Gastroesophageal sphincter (tissue), 3 donors: ENCODE measurements around the gene MBOAT2.

Experiments
- CTCF ChIP-seq, 4 experiments: fragments of 200-600 bp in 2 of 4; fragments of 450-650 bp in 2 of 4; sonication (generic) in 1 of 4; IDR thresholded peaks; one replicate each; pipeline ENCODE4 v1.5.1; 2017 to 2019; ENCODE audit warnings: antibody characterized with exemption in 4 of 4, mild to moderate bottlenecking in 2 of 4, moderate library complexity in 2 of 4
- EP300 ChIP-seq: sonication (generic); formaldehyde crosslinking; IDR thresholded peaks from one replicate; pipeline ENCODE4 v1.6.1; 2017; ENCODE audit warnings: antibody characterized with exemption, mild to moderate bottlenecking
- POLR2A ChIP-seq, 2 donors: fragments of 450-650 bp; IDR thresholded peaks; one replicate each; pipeline ENCODE4 v1.6.1; 2017; ENCODE audit warnings: antibody characterized with exemption in 2 of 2, mild to moderate bottlenecking in 2 of 2, moderate library complexity in 1 of 2
- POLR2AphosphoS5 ChIP-seq: sonication (generic); formaldehyde crosslinking; IDR thresholded peaks from one replicate; pipeline ENCODE4 v1.6.1; 2017; ENCODE audit warnings: antibody characterized with exemption

DNA sequence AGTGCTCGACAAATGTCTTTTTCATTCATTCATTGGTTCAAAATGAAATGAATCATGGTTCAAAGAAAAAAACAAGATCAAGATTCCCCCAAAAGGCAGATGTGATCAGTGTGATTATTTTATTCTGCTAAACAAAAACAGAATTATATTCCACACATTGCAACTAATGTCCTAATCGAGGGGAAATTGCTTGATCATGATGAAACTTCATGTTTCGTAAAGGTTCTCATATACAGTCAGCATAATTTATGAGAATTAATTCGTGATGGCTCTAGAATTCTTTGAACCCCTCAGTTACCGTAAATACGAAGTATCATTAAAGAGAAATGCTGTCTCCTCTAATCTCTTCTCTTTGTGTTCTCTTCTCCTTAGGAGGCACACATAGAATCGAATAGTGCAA lies 42.1 kb upstream of the MBOAT2 start:
- TF ChIP-seq POLR2A (IDR thresholded peaks at IDR 0.05): no peak
- no peak for TF ChIP-seq CTCF (IDR thresholded peaks at IDR 0.05)
- no peak for TF ChIP-seq EP300
- no peak for TF ChIP-seq POLR2AphosphoS5
